Keratinocyte (primary cell): ENCODE data around the gene NAALADL1. TPM values are rescaled to one million over a fixed set of nuclear protein-coding genes. Genes with fewer than 3 reads are reported as not detected.

ENCODE experiments used
- DNase-seq: peaks from one replicate; pipeline ENCODE4 v3.0.0-alpha.2; 2011; ENCODE audit warnings: low read depth, missing footprints, low spot score
- FAIRE-seq: peaks from 2 replicates; lab custom pipeline; 2011; peaks lifted over from hg19 to GRCh38; lab: Jason Lieb, UNC
- H2AFZ ChIP-seq: 2 replicates; pipeline ENCODE4 v1.6.0; 2012; ENCODE audit warnings: low read length, control low read depth, inconsistent platforms; ENCODE audit not compliant: control insufficient read depth
- H3K27ac ChIP-seq: 2 replicates; pipeline ENCODE4 v1.5.1; 2011; ENCODE audit warnings: low read length; ENCODE audit not compliant: control insufficient read depth, insufficient read depth
- H3K27me3 ChIP-seq: 3 replicates; pipeline ENCODE4 v1.6.0; 2011; ENCODE audit warnings: low read length; ENCODE audit not compliant: control insufficient read depth, insufficient read depth; ENCODE audit errors: extremely low read depth
- H3K36me3 ChIP-seq, 2 experiments: 2 replicates in 1 of 2; 3 replicates in 1 of 2; pipeline ENCODE4 v1.5.1; 2011; ENCODE audit warnings: low read length in 2 of 2, mild to moderate bottlenecking in 1 of 2; ENCODE audit not compliant: control insufficient read depth in 2 of 2, insufficient read depth in 2 of 2; ENCODE audit errors: extremely low read depth in 1 of 2
- H3K4me1 ChIP-seq: 3 replicates; pipeline ENCODE4 v1.5.1; 2011; ENCODE audit warnings: low read length; ENCODE audit not compliant: control insufficient read depth, insufficient read depth; ENCODE audit errors: extremely low read depth
- H3K4me2 ChIP-seq: 3 replicates; pipeline ENCODE4 v1.6.0; 2011; ENCODE audit warnings: low read depth, low read length; ENCODE audit not compliant: control insufficient read depth, insufficient read depth; ENCODE audit errors: extremely low read depth
- H3K4me3 ChIP-seq, 3 experiments: fragments of 200-600 bp in 1 of 3; sonication (generic) in 1 of 3; 2 replicates in 2 of 3; 3 replicates in 1 of 3; pipeline ENCODE4 v1.5.1; 2011 to 2016; ENCODE audit warnings: low read length in 3 of 3, mild to moderate bottlenecking in 3 of 3, control low read depth in 2 of 3, inconsistent platforms in 1 of 3, low read depth in 1 of 3, mixed read lengths in 1 of 3, mixed run types in 1 of 3, moderate library complexity in 1 of 3; ENCODE audit not compliant: control insufficient read depth in 2 of 3, insufficient read depth in 2 of 3; ENCODE audit errors: extremely low read depth in 1 of 3
- H3K79me2 ChIP-seq: 2 replicates; pipeline ENCODE4 v1.6.0; 2012; ENCODE audit warnings: low read length; ENCODE audit not compliant: control insufficient read depth, insufficient read depth
- H3K9ac ChIP-seq: 3 replicates; pipeline ENCODE4 v1.6.0; 2011; ENCODE audit warnings: low read length; ENCODE audit not compliant: control insufficient read depth, insufficient read depth; ENCODE audit errors: extremely low read depth
- H3K9me1 ChIP-seq: 3 replicates; pipeline ENCODE4 v1.6.0; 2011; ENCODE audit warnings: low read length; ENCODE audit not compliant: control insufficient read depth, insufficient read depth; ENCODE audit errors: extremely low read depth
- H3K9me3 ChIP-seq: 2 replicates; pipeline ENCODE4 v1.5.1; 2012; ENCODE audit warnings: low read depth, low read length; ENCODE audit not compliant: control insufficient read depth
- H4K20me1 ChIP-seq: 3 replicates; pipeline ENCODE4 v1.6.0; 2011; ENCODE audit warnings: low read length; ENCODE audit not compliant: control insufficient read depth, insufficient read depth; ENCODE audit errors: extremely low read depth
- EZH2 ChIP-seq: IDR thresholded peaks from one replicate; pipeline ENCODE4 v1.6.1; 2012; ENCODE audit warnings: inconsistent platforms, mild to moderate bottlenecking, low read length, moderate library complexity
- dilution Hi-C: fragments of 300-500 bp; cut with MboI; formaldehyde crosslinking; loops from one replicate; pipeline ENCODE4 v1.7.0; 2020; ENCODE audit warnings: low sequenced_read_pairs; ENCODE audit not compliant: extremely low pct_ligation_motif_present
- polyA plus RNA-seq, 5 experiments: library from polyadenylated mRNA; depleted of rRNA in 3 of 5; stranded (reverse) in 3 of 5; stranded (forward) in 1 of 5; unstranded in 1 of 5; fragments of >200 nt; gene quantifications; 1 replicate in 1 of 5; 2 replicates in 3 of 5; 3 replicates in 1 of 5; pipeline versions ENCODE4 v1.2.1 to v1.2.3, GENCODE V29; 2011 to 2012; ENCODE audit warnings: missing spikeins in 2 of 5, low read depth in 1 of 5, low replicate concordance in 1 of 5
- TF ChIP-seq, protein P1 (sequence below), 3 experiments: IDR thresholded peaks in 1 of 3; conservative IDR thresholded peaks in 1 of 3; optimal IDR thresholded peaks in 1 of 3; 2 replicates in 2 of 3; 3 replicates in 1 of 3; pipeline versions ENCODE3 to v1.5.1; 2011; ENCODE audit warnings: low read length in 3 of 3, mild to moderate bottlenecking in 3 of 3, moderate library complexity in 2 of 3, control low read depth in 1 of 3, inconsistent platforms in 1 of 3; ENCODE audit not compliant: insufficient read depth in 2 of 3; ENCODE audit errors: extremely low read depth in 1 of 3

NAALADL1 gene
- polyA plus RNA-seq, 1 donor (not counting 4 experiments of a cell fraction or from before 2014, with no cell fraction given), result 2.3 TPM

DNA sequence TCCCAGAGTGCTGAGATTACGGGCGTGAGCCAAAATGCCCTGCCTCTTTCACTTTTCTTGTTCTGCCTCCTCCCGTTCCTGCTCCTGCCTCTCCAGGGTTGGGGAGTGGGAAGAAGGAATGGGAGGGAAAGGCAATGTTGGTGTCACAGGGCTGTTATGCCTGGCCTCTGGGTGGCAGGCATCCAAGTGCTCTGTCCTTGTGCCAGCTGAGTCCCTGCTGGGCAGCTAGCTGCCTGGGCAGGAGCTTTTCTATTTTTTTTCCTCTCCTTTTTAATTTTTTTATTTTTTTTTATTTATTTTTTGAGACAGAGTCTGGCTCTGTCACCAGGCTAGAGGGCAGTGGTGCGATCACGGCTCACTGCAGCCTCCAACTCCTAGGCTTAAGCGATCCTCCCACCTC is 21.4 kb downstream of the NAALADL1 start:
- no peaks in the 10 kb centered on the region for H3K9me3 ChIP-seq
- H3K4me2 ChIP-seq, result no peak overlapping the region
- DNase-seq (no peak), FAIRE-seq (no peak)
- no peak overlapping the region for H2AFZ ChIP-seq
- no peak overlapping the region for H3K27ac ChIP-seq
- peaks cover 6% of the 10 kb centered on the region for H3K4me1 ChIP-seq
- H4K20me1 ChIP-seq, result no peaks in the 10 kb centered on the region
- peaks cover 3 to 17% of the 10 kb centered on the region in 2 experiments for H3K36me3 ChIP-seq
- no peak overlapping the region for H3K9ac ChIP-seq
- H3K79me2 ChIP-seq, result peaks cover 3% of the 10 kb centered on the region
- TF ChIP-seq, protein P1, sequence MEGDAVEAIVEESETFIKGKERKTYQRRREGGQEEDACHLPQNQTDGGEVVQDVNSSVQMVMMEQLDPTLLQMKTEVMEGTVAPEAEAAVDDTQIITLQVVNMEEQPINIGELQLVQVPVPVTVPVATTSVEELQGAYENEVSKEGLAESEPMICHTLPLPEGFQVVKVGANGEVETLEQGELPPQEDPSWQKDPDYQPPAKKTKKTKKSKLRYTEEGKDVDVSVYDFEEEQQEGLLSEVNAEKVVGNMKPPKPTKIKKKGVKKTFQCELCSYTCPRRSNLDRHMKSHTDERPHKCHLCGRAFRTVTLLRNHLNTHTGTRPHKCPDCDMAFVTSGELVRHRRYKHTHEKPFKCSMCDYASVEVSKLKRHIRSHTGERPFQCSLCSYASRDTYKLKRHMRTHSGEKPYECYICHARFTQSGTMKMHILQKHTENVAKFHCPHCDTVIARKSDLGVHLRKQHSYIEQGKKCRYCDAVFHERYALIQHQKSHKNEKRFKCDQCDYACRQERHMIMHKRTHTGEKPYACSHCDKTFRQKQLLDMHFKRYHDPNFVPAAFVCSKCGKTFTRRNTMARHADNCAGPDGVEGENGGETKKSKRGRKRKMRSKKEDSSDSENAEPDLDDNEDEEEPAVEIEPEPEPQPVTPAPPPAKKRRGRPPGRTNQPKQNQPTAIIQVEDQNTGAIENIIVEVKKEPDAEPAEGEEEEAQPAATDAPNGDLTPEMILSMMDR (optimal IDR thresholded peaks at IDR 0.05 in 1 of 3, IDR thresholded peaks at IDR 0.05 in 1 of 3, conservative IDR thresholded peaks at IDR 0.05 in 1 of 3; ENCODE audit: extremely low read depth in 1 of 3, insufficient read depth in 2 of 3, low read length in 3 of 3), result no peak
- no peak for TF ChIP-seq EZH2
- no peaks in the 10 kb centered on the region for H3K9me1 ChIP-seq
- H3K27me3 ChIP-seq, result no peaks in the 10 kb centered on the region
- no peak overlapping the region for H3K4me3 ChIP-seq
- dilution Hi-C loops, result no loop called here

DNA sequence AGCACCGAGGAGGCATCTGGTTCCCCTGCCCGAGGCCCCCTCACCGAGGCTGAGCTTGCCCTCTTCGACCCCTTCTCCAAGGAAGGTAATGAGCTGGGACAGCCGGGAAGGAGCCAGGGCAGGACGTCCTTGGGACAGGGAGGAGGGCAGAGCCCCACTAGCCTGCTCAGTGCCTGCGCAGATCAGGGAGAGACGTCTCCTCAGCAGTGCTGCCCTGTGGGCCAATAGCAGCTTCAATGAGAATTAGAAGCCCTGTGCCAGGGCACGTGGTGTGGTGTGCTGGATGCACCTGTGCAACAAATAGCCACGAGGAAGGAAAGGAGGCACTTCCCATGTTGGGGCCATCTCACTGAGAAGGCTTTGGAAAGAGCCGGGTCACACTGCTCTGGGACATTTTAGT is 22.8 kb downstream of the NAALADL1 start:
- Histone ChIP-seq H3K9me1 (no peaks in the 10 kb centered on the region), H3K4me3 (no peak overlapping the region), H3K4me2 (no peak overlapping the region), H3K4me1 (peaks cover 3% of the 10 kb centered on the region), H3K36me3 (peaks cover 4 to 17% of the 10 kb centered on the region in 2 experiments), H3K79me2 (no peaks in the 10 kb centered on the region), H3K9me3 (no peaks in the 10 kb centered on the region), H3K27me3 (no peaks in the 10 kb centered on the region), H3K9ac (no peak overlapping the region), H2AFZ (no peak overlapping the region), H4K20me1 (no peaks in the 10 kb centered on the region), H3K27ac (no peak overlapping the region)
- dilution Hi-C loops, result no loop called here
- no peak for FAIRE-seq
- no peak for DNase-seq
- TF ChIP-seq, protein P1 (optimal IDR thresholded peaks at IDR 0.05 in 1 of 3, IDR thresholded peaks at IDR 0.05 in 1 of 3, conservative IDR thresholded peaks at IDR 0.05 in 1 of 3; ENCODE audit: extremely low read depth in 1 of 3, insufficient read depth in 2 of 3, low read length in 3 of 3), result no peak
- no peak for TF ChIP-seq EZH2
